RWPE2 (cell line): ENCODE data around the gene DCT.

Experiments used
- ATAC-seq: fragments of 200-7000 bp; cut with Tn5 transposase; 3 replicates; pipeline ENCODE4 v1.9.1; 2021; ENCODE audit warnings: low read depth
- DNase-seq: peaks from one replicate; pipeline ENCODE4 v3.0.0-alpha.2; 2020; ENCODE audit warnings: low spot score
- H3K27ac ChIP-seq: fragments of 450-650 bp; 2 replicates; pipeline ENCODE4 v1.5.1; 2017; ENCODE audit warnings: mild to moderate bottlenecking; ENCODE audit not compliant: poor library complexity, severe bottlenecking
- H3K27me3 ChIP-seq: fragments of 250-450 bp; sonication (Bioruptor Pico); 2 replicates; pipeline ENCODE4 v1.5.1; 2021; ENCODE audit warnings: mild to moderate bottlenecking, moderate library complexity; ENCODE audit not compliant: insufficient read depth, poor library complexity, severe bottlenecking
- H3K36me3 ChIP-seq: fragments of 250-450 bp; sonication (Bioruptor Pico); 2 replicates; pipeline ENCODE4 v1.5.1; 2020; ENCODE audit warnings: low read depth, mild to moderate bottlenecking, moderate library complexity
- H3K4me1 ChIP-seq: fragments of 250-450 bp; sonication (Bioruptor Pico); 2 replicates; pipeline ENCODE4 v1.5.1; 2021; ENCODE audit warnings: mild to moderate bottlenecking, moderate library complexity; ENCODE audit not compliant: insufficient read depth, poor library complexity, severe bottlenecking
- H3K4me3 ChIP-seq: fragments of 250-450 bp; sonication (Bioruptor Pico); 2 replicates; pipeline ENCODE4 v1.5.1; 2021; ENCODE audit warnings: mild to moderate bottlenecking, moderate library complexity; ENCODE audit not compliant: severe bottlenecking
- H3K9me3 ChIP-seq: fragments of 250-450 bp; sonication (Bioruptor Pico); 2 replicates; pipeline ENCODE4 v1.5.1; 2021; ENCODE audit warnings: mild to moderate bottlenecking, moderate library complexity; ENCODE audit not compliant: severe bottlenecking
- TF ChIP-seq, protein P1 (sequence below): fragments of 450-650 bp; IDR thresholded peaks from one replicate; pipeline ENCODE4 v1.5.1; 2017; ENCODE audit warnings: mild to moderate bottlenecking, moderate library complexity; ENCODE audit not compliant: poor library complexity, severe bottlenecking

Gene DCT

DNA sequence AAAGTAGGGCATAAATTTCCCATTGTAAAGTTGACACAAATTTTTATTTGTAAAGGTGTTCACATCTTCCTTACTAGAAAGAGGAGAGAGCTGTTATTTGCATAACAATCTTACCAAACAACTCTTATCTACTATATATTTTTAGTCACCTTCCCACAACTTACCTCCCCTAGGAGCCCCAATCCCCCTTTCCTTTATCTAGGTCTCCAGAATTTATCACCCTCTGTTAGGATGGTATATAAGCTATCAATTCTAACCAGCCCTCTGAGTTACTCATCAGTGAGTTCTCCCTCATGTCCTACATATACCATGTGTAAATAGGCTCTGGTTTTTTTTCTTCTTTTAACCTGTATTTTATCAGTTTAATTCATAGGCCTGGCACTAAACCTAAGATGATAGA, 62.2 kb downstream of the DCT start:
- Histone ChIP-seq H3K4me1 (no peaks in the 10 kb centered on the region), H3K9me3 (no peaks in the 10 kb centered on the region), H3K27me3 (peaks cover 13% of the 10 kb centered on the region), H3K36me3 (no peaks in the 10 kb centered on the region), H3K4me3 (no peak overlapping the region), H3K27ac (no peak overlapping the region)
- TF ChIP-seq, protein P1, sequence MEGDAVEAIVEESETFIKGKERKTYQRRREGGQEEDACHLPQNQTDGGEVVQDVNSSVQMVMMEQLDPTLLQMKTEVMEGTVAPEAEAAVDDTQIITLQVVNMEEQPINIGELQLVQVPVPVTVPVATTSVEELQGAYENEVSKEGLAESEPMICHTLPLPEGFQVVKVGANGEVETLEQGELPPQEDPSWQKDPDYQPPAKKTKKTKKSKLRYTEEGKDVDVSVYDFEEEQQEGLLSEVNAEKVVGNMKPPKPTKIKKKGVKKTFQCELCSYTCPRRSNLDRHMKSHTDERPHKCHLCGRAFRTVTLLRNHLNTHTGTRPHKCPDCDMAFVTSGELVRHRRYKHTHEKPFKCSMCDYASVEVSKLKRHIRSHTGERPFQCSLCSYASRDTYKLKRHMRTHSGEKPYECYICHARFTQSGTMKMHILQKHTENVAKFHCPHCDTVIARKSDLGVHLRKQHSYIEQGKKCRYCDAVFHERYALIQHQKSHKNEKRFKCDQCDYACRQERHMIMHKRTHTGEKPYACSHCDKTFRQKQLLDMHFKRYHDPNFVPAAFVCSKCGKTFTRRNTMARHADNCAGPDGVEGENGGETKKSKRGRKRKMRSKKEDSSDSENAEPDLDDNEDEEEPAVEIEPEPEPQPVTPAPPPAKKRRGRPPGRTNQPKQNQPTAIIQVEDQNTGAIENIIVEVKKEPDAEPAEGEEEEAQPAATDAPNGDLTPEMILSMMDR: no peak
- ATAC-seq: no peak
- DNase-seq: no peak

DNA sequence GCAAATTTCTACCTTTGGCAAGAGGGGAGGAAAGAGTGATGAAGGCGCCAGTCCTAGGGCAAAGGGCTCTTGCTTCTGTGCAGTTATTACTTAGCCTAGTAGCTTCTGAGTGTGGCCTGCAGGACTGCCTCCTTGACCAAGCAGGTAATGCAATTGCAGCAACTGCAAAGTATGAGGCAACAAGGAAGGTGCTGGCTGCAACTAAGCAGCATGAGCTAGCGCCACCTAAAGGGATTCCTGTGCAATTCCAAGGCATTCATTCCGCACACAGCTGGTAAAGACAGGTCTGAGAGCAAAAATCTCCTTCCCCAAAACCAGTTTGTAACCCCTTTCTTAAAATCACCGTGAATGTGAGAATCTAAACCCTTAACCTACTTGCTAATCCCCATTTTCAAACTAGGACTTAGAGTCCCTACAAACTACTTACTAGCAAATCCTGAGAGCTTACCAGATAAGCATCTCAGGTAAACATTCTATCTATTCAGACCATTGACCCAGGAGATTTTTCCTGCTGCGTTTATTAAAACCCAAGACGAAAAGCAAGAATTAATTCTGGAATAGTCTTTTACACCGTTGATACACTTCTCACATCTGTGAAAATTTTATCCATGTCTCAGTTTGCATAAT, 62.9 kb downstream of the DCT start:
- no peak for DNase-seq

DNA sequence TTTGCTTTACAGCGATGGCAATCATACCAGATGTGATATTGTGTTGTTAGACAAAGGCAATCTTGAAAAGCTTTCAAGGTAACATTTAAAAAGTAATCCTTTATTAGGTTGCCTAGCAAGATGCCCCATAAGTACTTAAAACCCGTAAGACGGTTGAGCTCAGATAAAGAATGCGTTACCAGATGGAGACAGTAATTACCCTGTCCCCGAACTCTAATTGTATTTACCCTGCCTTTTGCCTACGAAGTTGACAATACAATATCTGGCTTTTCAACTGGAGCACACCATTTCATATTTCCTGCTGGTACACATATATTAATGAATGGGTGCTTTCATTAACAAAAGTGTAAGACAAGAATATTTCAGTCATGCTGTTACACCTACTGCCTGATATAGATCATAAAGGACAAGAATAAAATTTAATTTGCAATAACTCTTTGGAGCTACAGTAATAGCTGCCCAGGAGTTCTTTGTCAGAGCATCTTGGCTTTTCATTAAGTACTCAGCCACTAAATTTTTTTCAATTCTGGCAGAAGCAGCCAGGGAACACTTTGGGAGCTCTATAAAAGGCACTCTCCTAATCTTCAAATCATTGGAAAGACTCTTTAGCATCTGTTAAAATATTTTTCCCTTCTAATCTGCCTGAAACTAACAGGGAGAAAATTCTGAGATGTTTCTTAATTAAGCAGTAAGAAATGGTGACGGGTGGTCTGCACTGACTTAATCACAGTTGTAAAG, 63.8 kb downstream of the DCT start:
- DNase-seq (no peak), ATAC-seq (no peak)
- no peaks in the 10 kb centered on the region for H3K9me3 ChIP-seq
- H3K36me3 ChIP-seq: no peaks in the 10 kb centered on the region
- peaks cover 13% of the 10 kb centered on the region for H3K27me3 ChIP-seq
- H3K4me1 ChIP-seq: no peaks in the 10 kb centered on the region
- H3K4me3 ChIP-seq: no peak overlapping the region
- TF ChIP-seq, protein P1: no peak
- H3K27ac ChIP-seq: no peak overlapping the region

More for the DNA sequence above, 62.9 kb downstream of the DCT start:
- ATAC-seq: no peak
- TF ChIP-seq, protein P1: no peak
- Histone ChIP-seq H3K36me3 (no peaks in the 10 kb centered on the region), H3K4me3 (no peak overlapping the region), H3K9me3 (no peaks in the 10 kb centered on the region), H3K4me1 (no peaks in the 10 kb centered on the region), H3K27ac (no peak overlapping the region), H3K27me3 (peaks cover 13% of the 10 kb centered on the region)

DNA sequence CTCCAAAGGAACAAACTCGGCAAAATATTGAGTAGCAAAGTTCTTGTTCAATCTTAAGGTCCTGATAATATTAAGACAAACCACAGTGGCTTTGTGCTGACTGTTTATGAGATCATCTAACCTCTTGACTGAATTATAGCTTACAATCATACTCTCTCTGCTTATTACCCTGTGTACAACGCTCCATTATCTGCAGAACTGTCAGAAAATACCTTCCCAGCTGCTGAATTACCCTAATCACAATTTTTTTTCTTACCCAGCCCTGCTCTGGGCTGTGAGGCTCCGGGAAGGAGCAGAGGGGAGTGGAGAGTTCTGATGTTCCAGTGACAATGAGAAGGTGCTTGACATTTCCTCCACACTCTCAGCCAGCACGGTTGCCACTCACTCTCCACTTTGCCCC, 64.8 kb downstream of the DCT start:
- ATAC-seq: no peak; the same call in 2 of the 3 replicates
- DNase-seq: no peak
- Histone ChIP-seq H3K27me3 (peaks cover 13% of the 10 kb centered on the region), H3K4me1 (no peaks in the 10 kb centered on the region), H3K4me3 (no peak overlapping the region), H3K27ac (no peak overlapping the region), H3K9me3 (no peaks in the 10 kb centered on the region), H3K36me3 (no peaks in the 10 kb centered on the region)
- TF ChIP-seq, protein P1: no peak

DNA sequence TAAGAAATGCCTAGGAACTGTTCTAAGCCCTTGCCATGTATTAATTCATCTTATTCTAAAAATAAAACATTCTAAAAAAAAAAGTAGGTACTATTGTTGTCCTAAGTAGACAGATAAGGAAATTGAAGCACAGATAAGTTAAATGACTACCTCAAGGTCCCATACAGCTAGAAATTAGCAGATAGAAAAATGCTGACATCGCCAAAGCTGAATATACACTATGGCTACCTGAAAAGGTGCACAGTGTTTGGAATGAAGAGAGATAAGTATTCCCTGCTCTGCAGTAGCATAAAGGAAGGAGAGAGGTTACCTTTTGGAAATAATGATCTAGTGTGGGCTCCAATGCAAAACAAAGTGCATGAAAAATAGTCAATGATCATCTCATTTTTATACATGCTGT, 65.3 kb downstream of the DCT start:
- H3K27me3 ChIP-seq: peaks cover 13% of the 10 kb centered on the region
- TF ChIP-seq, protein P1: no peak
- no peaks in the 10 kb centered on the region for H3K36me3 ChIP-seq
- no peak overlapping the region for H3K27ac ChIP-seq
- ATAC-seq: no peak
- H3K4me1 ChIP-seq: no peaks in the 10 kb centered on the region
- H3K9me3 ChIP-seq: no peaks in the 10 kb centered on the region
- DNase-seq: no peak
- H3K4me3 ChIP-seq: no peak overlapping the region
